SU-DHL-6 (cell line): Measurements from ENCODE around the gene TBC1D22A.

Experiments used
- H2AFZ ChIP-seq: fragments of 200-600 bp; sonication (generic); 2 replicates; pipeline ENCODE4 v1.6.1; 2014; ENCODE audit warnings: low read depth, mild to moderate bottlenecking, moderate library complexity, mixed read lengths, antibody characterized with exemption, low read length; ENCODE audit not compliant: severe bottlenecking
- H3F3A ChIP-seq: fragments of 200-600 bp; shearing (Covaris generic); 2 replicates; pipeline ENCODE4 v1.6.0; 2016; ENCODE audit warnings: antibody characterized with exemption, mild to moderate bottlenecking; ENCODE audit not compliant: insufficient read depth
- H3K27ac ChIP-seq: fragments of 200-600 bp; sonication (generic); 2 replicates; pipeline ENCODE4 v1.5.1; 2016; ENCODE audit warnings: low read depth, mild to moderate bottlenecking, low read length, moderate library complexity, mixed read lengths
- H3K27me3 ChIP-seq: fragments of 200-600 bp; sonication (generic), shearing (Covaris generic); 2 replicates; pipeline ENCODE4 v1.6.0; 2014; ENCODE audit warnings: mild to moderate bottlenecking, low read length
- H3K36me3 ChIP-seq: fragments of 200-600 bp; sonication (generic); 2 replicates; pipeline ENCODE4 v1.6.1; 2014; ENCODE audit warnings: mild to moderate bottlenecking, low read length, mixed read lengths
- H3K4me2 ChIP-seq: fragments of 300-600, 200-600 bp; shearing (Covaris generic), sonication (generic); 2 replicates; pipeline ENCODE4 v1.6.0; 2014; ENCODE audit warnings: low read length, low read depth, mild to moderate bottlenecking; ENCODE audit not compliant: poor library complexity, severe bottlenecking
- H3K4me3 ChIP-seq: fragments of 200-600 bp; sonication (generic); 2 replicates; pipeline ENCODE4 v1.5.1; 2014; ENCODE audit warnings: antibody characterized with exemption, low read length, mild to moderate bottlenecking, mixed read lengths; ENCODE audit not compliant: insufficient read depth, poor library complexity, severe bottlenecking
- H3K79me2 ChIP-seq: fragments of 200-600 bp; sonication (generic); 2 replicates; pipeline ENCODE4 v1.6.1; 2014; ENCODE audit warnings: mild to moderate bottlenecking, low read length, moderate library complexity; ENCODE audit not compliant: insufficient read depth
- H3K9ac ChIP-seq: fragments of 200-600 bp; sonication (generic); 2 replicates; pipeline ENCODE4 v1.7.0; 2014; ENCODE audit warnings: mild to moderate bottlenecking, low read length
- H3K9me2 ChIP-seq: fragments of 200-600 bp; sonication (generic); replicated peaks from 2 replicates; pipeline ENCODE4 v1.6.1; 2014; ENCODE audit warnings: low read length; ENCODE audit not compliant: insufficient read depth
- H3K9me3 ChIP-seq: fragments of 200-600 bp; sonication (generic); 2 replicates; pipeline ENCODE4 v1.6.1; 2014; ENCODE audit warnings: low read length, mixed read lengths; ENCODE audit not compliant: insufficient read depth
- H4K20me1 ChIP-seq: fragments of 200-600 bp; sonication (generic); 2 replicates; pipeline ENCODE4 v1.6.1; 2014; ENCODE audit warnings: low read depth, mild to moderate bottlenecking, antibody characterized with exemption, low read length, moderate library complexity, mixed read lengths
- CTCF ChIP-seq: fragments of 200-600 bp; sonication (generic); IDR thresholded peaks from one replicate; pipeline ENCODE4 v1.5.1; 2017; ENCODE audit warnings: antibody characterized with exemption, mild to moderate bottlenecking, low read length, moderate library complexity; ENCODE audit not compliant: insufficient read depth, poor library complexity, severe bottlenecking
- EZH2phosphoT487 ChIP-seq: fragments of 200-600 bp; sonication (generic), shearing (Covaris generic); conservative IDR thresholded peaks from 2 replicates; pipeline ENCODE4 v1.6.1; 2018; ENCODE audit warnings: mild to moderate bottlenecking, antibody characterized with exemption, low read length, moderate library complexity, mixed read lengths

TBC1D22A gene

GRCh38 chr22:47072642-47072967 lies 310.2 kb downstream of the TBC1D22A start:
- no peak overlapping the region for H3K4me2 ChIP-seq
- no peaks in the 10 kb centered on the region for H3K9me2 ChIP-seq
- TF ChIP-seq CTCF (no peak), EZH2phosphoT487 (no peak)
- H3K9me3 ChIP-seq: no peaks in the 10 kb centered on the region
- H3K27me3 ChIP-seq: no peaks in the 10 kb centered on the region
- no peak overlapping the region for H3K9ac ChIP-seq
- H3K36me3 ChIP-seq: no peaks in the 10 kb centered on the region
- H3K27ac ChIP-seq: no peak overlapping the region
- H3K4me3 ChIP-seq: no peak overlapping the region
- peaks cover 13% of the 10 kb centered on the region for H3K79me2 ChIP-seq
- H3F3A ChIP-seq: no peaks in the 10 kb centered on the region
- no peaks in the 10 kb centered on the region for H4K20me1 ChIP-seq
- no peak overlapping the region for H2AFZ ChIP-seq

DNA sequence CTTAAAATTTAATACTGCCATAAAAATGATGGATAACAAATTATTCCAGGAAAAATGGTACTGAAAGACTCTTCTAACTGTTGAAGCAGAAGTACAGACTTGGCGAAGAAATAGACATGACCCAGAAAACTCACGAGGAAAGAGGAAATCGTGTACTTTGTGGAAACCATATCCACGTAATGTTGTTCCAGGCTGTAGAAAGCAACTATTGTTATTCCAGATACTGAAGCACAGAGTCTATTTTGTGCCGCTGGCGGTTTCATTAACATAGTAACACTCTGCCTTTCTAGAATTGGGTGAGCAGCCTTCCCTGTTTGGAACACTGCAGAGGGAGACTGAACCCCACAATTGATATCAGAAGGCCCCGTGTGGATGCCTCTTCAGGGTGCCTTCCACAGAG lies 310.6 kb downstream of the TBC1D22A start:
- Histone ChIP-seq H3K4me2 (no peak overlapping the region), H3K9me3 (no peaks in the 10 kb centered on the region), H3F3A (no peaks in the 10 kb centered on the region), H3K36me3 (no peaks in the 10 kb centered on the region), H4K20me1 (no peaks in the 10 kb centered on the region), H3K79me2 (peaks cover 13% of the 10 kb centered on the region), H3K9ac (no peak overlapping the region), H3K27ac (no peak overlapping the region), H3K9me2 (no peaks in the 10 kb centered on the region), H3K27me3 (no peaks in the 10 kb centered on the region), H3K4me3 (no peak overlapping the region), H2AFZ (no peak overlapping the region)
- TF ChIP-seq CTCF (no peak), EZH2phosphoT487 (no peak)

DNA sequence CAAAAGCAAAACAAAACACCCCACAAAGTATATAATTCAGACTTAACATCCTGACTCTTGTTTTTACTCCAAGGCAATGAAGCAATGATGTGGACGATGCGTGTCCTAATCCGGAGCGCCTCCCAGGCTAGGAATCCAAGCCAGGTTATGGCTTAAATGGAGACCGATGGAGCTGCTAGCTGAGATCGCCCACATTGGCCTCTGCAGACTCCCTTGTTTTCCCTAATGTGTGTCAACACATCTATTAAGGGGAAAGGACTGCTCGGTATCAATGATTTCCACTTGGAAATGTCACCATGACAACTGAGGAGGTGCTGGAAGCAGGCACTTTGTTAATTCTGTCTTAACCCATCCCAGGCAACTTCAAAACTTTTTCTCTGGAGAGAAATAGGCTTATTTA lies 311.7 kb downstream of the TBC1D22A start:
- Histone ChIP-seq H3K4me3 (no peak overlapping the region), H3K27ac (no peak overlapping the region), H3K79me2 (peaks cover 13% of the 10 kb centered on the region), H2AFZ (no peak overlapping the region), H3K9me2 (no peaks in the 10 kb centered on the region), H3K4me2 (no peak overlapping the region), H3K36me3 (no peaks in the 10 kb centered on the region), H3K9me3 (no peaks in the 10 kb centered on the region), H3K9ac (no peak overlapping the region), H4K20me1 (no peaks in the 10 kb centered on the region), H3F3A (no peaks in the 10 kb centered on the region), H3K27me3 (no peaks in the 10 kb centered on the region)
- TF ChIP-seq EZH2phosphoT487: no peak

GRCh38 chr22:47075568-47075967 lies 313.1 kb downstream of the TBC1D22A start:
- no peaks in the 10 kb centered on the region for H3K9me3 ChIP-seq
- H3K27ac ChIP-seq: no peak overlapping the region
- no peaks in the 10 kb centered on the region for H3F3A ChIP-seq
- no peak for TF ChIP-seq CTCF
- no peak overlapping the region for H3K4me3 ChIP-seq
- no peaks in the 10 kb centered on the region for H3K9me2 ChIP-seq
- no peak overlapping the region for H3K4me2 ChIP-seq
- no peak overlapping the region for H2AFZ ChIP-seq
- peaks cover 20% of the 10 kb centered on the region for H3K79me2 ChIP-seq
- no peak overlapping the region for H3K9ac ChIP-seq
- H3K36me3 ChIP-seq: no peaks in the 10 kb centered on the region
- no peaks in the 10 kb centered on the region for H3K27me3 ChIP-seq
- H4K20me1 ChIP-seq: no peaks in the 10 kb centered on the region
